Measurements from ENCODE around the gene ARSG. TPM values are rescaled to one million over a fixed set of nuclear protein-coding genes. Genes with fewer than 3 reads are reported as not detected.

ARSG gene
- total and polyA plus RNA-seq, 2 experiments from 2014 or later, result 5.6 to 15.4 TPM

- no peak overlapping the region for H3K4me3 ChIP-seq
- H3K36me3 ChIP-seq, result no peaks in the 10 kb centered on the region
- no peak for TF ChIP-seq CTCF (IDR thresholded peaks at IDR 0.05; ENCODE audit: low read depth, low read length)
- H3K9me3 ChIP-seq (ENCODE audit: low read depth), result no peaks in the 10 kb centered on the region
- DNase-seq (ENCODE audit: low read depth in 1 of 2, low spot score in 1 of 2), result peak in 1 of 2 donors; percentile 56
- H3K27me3 ChIP-seq, result no peaks in the 10 kb centered on the region
- no peak overlapping the region for H3K27ac ChIP-seq
- H3K4me1 ChIP-seq (ENCODE audit: low read depth), result peaks cover 10% of the 10 kb centered on the region
Observed at GRCh38 chr17:68314916-68315535, 23.7 kb downstream of the ARSG start.

GRCh38 chr17:68315930-68316329 is 24.6 kb downstream of the ARSG start:
- H3K27me3 ChIP-seq, result no peaks in the 10 kb centered on the region
- DNase-seq (ENCODE audit: low read depth in 1 of 2, low spot score in 1 of 2), result no peak
- no peak overlapping the region for H3K27ac ChIP-seq
- H3K4me3 ChIP-seq, result no peak overlapping the region
- peaks cover 10% of the 10 kb centered on the region for H3K4me1 ChIP-seq (ENCODE audit: low read depth)
- TF ChIP-seq CTCF (IDR thresholded peaks at IDR 0.05; ENCODE audit: low read depth, low read length), result no peak
- H3K9me3 ChIP-seq (ENCODE audit: low read depth), result no peaks in the 10 kb centered on the region
- H3K36me3 ChIP-seq, result no peaks in the 10 kb centered on the region

GRCh38 chr17:68317458-68317857 is 26.2 kb downstream of the ARSG start:
- no peak for DNase-seq (ENCODE audit: low read depth in 1 of 2, low spot score in 1 of 2)
- no peak for TF ChIP-seq CTCF (IDR thresholded peaks at IDR 0.05; ENCODE audit: low read depth, low read length)
- Histone ChIP-seq H3K9me3 (ENCODE audit: low read depth) (no peaks in the 10 kb centered on the region), H3K4me1 (ENCODE audit: low read depth) (peaks cover 10% of the 10 kb centered on the region), H3K27me3 (no peaks in the 10 kb centered on the region), H3K4me3 (no peak overlapping the region), H3K36me3 (no peaks in the 10 kb centered on the region), H3K27ac (no peak overlapping the region)

DNA sequence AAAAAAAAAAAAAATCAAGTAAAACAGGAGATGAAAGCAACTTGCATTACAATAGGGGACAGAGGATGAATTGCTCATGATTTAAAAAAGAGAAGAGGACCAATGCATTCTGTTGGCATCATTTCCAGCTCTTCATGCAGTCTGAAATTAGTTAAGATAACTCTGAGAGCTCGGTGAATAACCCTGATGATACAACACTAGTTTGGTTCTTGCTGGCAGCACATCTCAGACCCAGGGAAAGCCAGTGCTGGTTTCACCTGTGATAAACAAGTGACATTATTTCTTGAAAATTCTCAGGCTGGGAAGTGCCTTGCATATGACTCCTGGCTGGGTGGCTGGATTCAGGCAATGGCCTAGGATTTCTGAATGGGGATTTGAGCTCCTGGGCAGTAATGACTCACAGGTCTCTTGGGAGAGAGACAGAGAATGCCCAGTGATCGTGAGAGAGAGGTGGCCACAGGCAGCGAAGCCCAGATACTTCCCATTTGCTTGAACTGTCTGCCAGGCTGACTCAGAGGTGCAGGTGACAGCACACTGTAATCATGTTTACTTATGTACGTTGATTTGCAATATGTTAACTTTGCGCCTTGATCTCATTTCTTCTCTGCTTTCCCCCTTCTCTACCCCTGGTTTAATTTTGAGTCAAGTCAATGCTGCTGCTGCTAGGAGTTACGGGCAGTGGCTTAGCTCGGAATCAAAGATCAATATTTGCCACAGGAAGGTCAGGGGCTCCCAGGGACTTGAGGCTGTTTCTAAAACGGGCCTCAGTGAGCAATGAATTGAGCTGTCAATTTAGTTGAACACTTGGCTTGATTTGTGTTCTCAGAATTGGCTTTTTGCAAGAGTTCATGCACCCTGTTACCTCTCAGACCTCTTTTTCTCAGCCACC is 27.1 kb downstream of the ARSG start:
- Histone ChIP-seq H3K27ac (no peak overlapping the region), H3K4me3 (no peak overlapping the region), H3K36me3 (no peaks in the 10 kb centered on the region), H3K27me3 (no peaks in the 10 kb centered on the region), H3K9me3 (ENCODE audit: low read depth) (no peaks in the 10 kb centered on the region), H3K4me1 (ENCODE audit: low read depth) (peaks cover 10% of the 10 kb centered on the region)
- TF ChIP-seq CTCF (IDR thresholded peaks at IDR 0.05; ENCODE audit: low read depth, low read length), result no peak
- peak in 1 of 2 donors; percentile 55 for DNase-seq (ENCODE audit: low read depth in 1 of 2, low spot score in 1 of 2)

DNA sequence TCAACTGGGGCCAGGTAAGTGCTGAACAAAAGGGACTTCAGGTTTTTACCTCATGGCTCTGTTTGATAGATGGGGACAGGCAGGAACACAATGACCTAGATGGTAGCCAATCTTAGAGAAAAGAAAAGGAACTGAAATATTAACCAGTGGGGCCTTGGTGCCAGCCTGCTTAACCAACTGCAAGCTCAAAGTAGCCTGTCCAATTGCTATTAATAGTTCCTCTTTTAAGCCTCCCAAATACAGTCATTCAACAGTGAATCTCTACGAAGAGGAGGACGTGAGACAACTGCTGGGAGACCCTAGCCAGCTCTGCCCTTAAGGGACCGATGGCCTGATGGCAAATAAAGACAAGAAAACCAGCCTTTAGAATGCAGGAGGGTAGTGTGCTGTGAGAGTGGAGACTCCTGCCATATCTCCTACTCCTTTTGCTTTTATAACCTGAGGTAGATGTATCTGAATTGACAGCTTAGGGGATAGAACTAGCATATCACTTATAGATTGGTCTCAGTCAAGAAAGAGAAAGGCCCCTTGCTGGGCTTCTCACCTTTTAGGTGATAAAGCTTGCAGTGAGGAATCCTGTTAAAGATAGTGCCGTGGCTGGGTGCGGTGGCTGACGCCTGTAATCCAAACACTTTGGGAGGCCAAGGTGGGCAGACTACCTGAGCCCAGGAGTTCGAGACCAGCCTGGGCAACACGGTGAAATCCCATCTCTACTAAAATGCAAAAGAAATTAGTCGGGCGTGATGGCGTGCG is 28.3 kb downstream of the ARSG start:
- TF ChIP-seq CTCF (IDR thresholded peaks at IDR 0.05; ENCODE audit: low read depth, low read length), result no peak
- no peak overlapping the region for H3K4me3 ChIP-seq

More for the DNA sequence above, 28.3 kb downstream of the ARSG start:
- Histone ChIP-seq H3K9me3 (ENCODE audit: low read depth) (no peaks in the 10 kb centered on the region), H3K36me3 (no peaks in the 10 kb centered on the region), H3K27ac (no peak overlapping the region), H3K27me3 (no peaks in the 10 kb centered on the region), H3K4me1 (ENCODE audit: low read depth) (peaks cover 10% of the 10 kb centered on the region)
- no peak for DNase-seq (ENCODE audit: low read depth in 1 of 2, low spot score in 1 of 2)
